Common myeloid progenitor, CD34-positive (primary cell): ENCODE results near the gene ADISSP.
A peak's percentile ranks its signal among the peaks of the same experiment; 100 is the strongest.

Experiments used
- CTCF ChIA-PET: fragments of 350-600 bp; sonication (Branson Sonifier 250); formaldehyde crosslinking; loops from one replicate; lab custom pipeline; 2021; ENCODE audit warnings: antibody characterized with exemption; lab: Charles Lee
- POLR2A ChIA-PET: fragments of 350-600 bp; sonication (Branson Sonifier 250); formaldehyde crosslinking; loops from one replicate; lab custom pipeline; 2021; ENCODE audit warnings: antibody characterized with exemption; lab: Charles Lee
- DNase-seq, 3 donors: peaks; one replicate each; pipeline versions ENCODE4 v3.0.0 to v3.0.0-alpha.2; 2013
- H3K27ac ChIP-seq, 2 experiments: 1 replicate in 1 of 2; 2 replicates in 1 of 2; pipeline ENCODE4 v1.7.0; 2013; ENCODE audit warnings: inconsistent platforms in 2 of 2, low read length in 2 of 2, mild to moderate bottlenecking in 2 of 2, low read depth in 1 of 2, moderate library complexity in 1 of 2; ENCODE audit not compliant: severe bottlenecking in 2 of 2, insufficient read depth in 1 of 2, poor library complexity in 1 of 2
- H3K27me3 ChIP-seq, 5 experiments: replicated peaks in 2 of 5; 1 replicate in 3 of 5; 2 replicates in 2 of 5; pipeline versions ENCODE4 v1.6.1 to v1.7.0; 2013; ENCODE audit warnings: low read length in 4 of 5, mild to moderate bottlenecking in 2 of 5, moderate library complexity in 2 of 5, inconsistent platforms in 1 of 5; ENCODE audit not compliant: insufficient read depth in 5 of 5, control insufficient read depth in 4 of 5
- H3K36me3 ChIP-seq, 4 experiments: 1 replicate in 2 of 4; 2 replicates in 2 of 4; pipeline versions ENCODE4 v1.6.1 to v1.7.0; 2013; ENCODE audit warnings: low read length in 3 of 4, control low read depth in 1 of 4, mild to moderate bottlenecking in 1 of 4; ENCODE audit not compliant: control insufficient read depth in 4 of 4, insufficient read depth in 4 of 4
- H3K4me1 ChIP-seq, 4 experiments: 1 replicate in 3 of 4; 2 replicates in 1 of 4; pipeline versions ENCODE4 v1.6.1 to v1.7.1; 2013; ENCODE audit warnings: low read length in 3 of 4, mild to moderate bottlenecking in 3 of 4, control low read depth in 1 of 4, inconsistent platforms in 1 of 4, moderate library complexity in 1 of 4; ENCODE audit not compliant: control insufficient read depth in 4 of 4, insufficient read depth in 4 of 4; ENCODE audit errors: control extremely low read depth in 1 of 4
- H3K4me3 ChIP-seq, 7 experiments: 1 replicate in 4 of 7; 2 replicates in 3 of 7; pipeline versions ENCODE4 v1.5.1 to v1.7.0; 2013; ENCODE audit warnings: mild to moderate bottlenecking in 7 of 7, low read length in 6 of 7, moderate library complexity in 6 of 7, inconsistent platforms in 2 of 7, low read depth in 2 of 7, control low read depth in 1 of 7; ENCODE audit not compliant: insufficient read depth in 4 of 7, control insufficient read depth in 1 of 7; ENCODE audit errors: extremely low read depth in 1 of 7
- H3K9me3 ChIP-seq, 5 experiments: 1 replicate in 4 of 5; 2 replicates in 1 of 5; pipeline versions ENCODE4 v1.6.1 to v1.7.1; 2013; ENCODE audit warnings: low read length in 4 of 5, mild to moderate bottlenecking in 2 of 5, inconsistent platforms in 1 of 5, low read depth in 1 of 5, moderate library complexity in 1 of 5; ENCODE audit not compliant: control insufficient read depth in 4 of 5, insufficient read depth in 2 of 5; ENCODE audit errors: control extremely low read depth in 1 of 5
- WGBS: methylation state at CpG from one replicate; pipeline ENCODE4 v1.1.5; 2013; ENCODE audit not compliant: insufficient coverage; 5-methylcytosine and 5-hydroxymethylcytosine counted together

Gene ADISSP

DNA sequence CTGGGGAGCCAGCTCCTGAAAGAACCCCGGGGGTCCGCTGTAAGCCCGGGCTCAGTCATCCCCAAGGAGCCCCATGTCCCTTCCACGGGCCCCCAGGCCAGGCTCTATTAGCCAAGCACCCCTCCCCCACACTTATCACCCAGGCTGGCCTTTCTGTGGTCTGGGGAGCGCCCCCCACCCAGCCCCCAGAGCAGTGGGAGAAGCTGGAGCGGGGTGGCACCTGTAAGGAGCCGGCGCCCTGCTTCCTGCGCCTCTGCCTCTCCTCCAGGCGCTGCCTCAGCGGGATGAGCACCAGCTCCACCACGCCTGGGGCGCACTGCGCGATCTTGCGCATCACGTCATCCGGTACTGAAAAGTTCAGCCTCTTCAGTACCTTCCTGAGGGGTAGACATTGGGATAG is 11.4 kb upstream of the ADISSP start:
- ChIA-PET CTCF (interaction anchor here (0.6 to 1.5 kb wide), 11 partner anchors 10 to 1176 kb away, joined by 3 to 8 read pairs (median 4); partner anchors contain the start of gene AP5S1), POLR2A (no interaction called here)
- no peak overlapping the region for H3K4me3 ChIP-seq
- H3K36me3 ChIP-seq = peaks cover 0 to 4% (median 2%) of the 10 kb centered on the region in 4 experiments
- no peak for DNase-seq
- 38% methylated on average over 16 of the region's 18 CpGs for WGBS
- peaks cover 0 to 2% (median 0%) of the 10 kb centered on the region in 5 experiments for H3K9me3 ChIP-seq
- H3K4me1 ChIP-seq = peaks cover 0 to 25% (median 22%) of the 10 kb centered on the region in 4 experiments
- H3K27ac ChIP-seq = no peak overlapping the region
- peaks cover 0 to 35% (median 18%) of the 10 kb centered on the region in 5 experiments for H3K27me3 ChIP-seq

DNA sequence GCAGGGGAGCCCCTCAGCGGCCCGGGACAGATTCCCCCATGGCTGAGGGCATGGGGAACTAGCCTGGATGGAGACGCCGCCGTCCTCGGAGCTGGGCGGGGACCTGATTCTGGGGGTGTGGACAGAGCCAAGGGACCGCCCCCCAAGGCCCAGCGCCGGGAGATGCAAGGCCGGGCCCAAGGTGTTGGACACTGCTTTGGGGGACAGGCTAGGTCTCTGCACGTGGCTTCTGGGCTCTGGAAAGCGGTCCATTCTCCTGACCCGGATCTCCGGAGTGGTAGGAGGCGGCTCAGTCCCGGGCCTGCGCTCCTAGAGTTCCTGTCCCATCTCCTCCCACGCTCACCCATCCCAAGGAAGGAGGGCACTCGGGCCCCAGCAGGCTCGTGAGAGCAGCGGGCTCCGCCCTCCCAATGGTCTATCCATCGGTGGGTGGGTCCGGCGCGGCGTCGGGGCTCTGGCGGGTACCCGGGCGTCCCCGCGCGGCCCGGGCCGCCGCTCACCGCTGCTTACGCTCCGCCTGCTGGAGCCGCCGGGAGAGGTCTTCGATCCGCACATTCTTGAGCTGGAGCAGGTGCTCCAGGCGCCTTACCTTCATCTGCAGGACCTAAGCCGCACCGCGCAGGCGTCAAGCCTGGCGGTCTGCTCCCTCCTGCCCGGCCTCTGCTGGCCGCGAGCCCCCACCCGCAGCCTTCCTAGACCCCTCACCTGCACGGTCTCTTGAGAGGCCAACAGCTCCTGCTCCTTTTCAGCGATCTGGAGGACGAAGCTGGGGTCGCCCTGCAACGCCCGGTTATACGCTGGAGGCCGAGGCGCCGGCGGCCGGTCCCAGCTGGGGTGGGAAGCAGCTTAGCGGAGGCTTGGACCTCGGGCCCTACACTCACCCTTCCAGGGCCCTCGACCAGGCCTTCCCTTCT is 10.4 kb upstream of the ADISSP start:
- CTCF ChIA-PET = interaction anchor here (0.6 to 1.5 kb wide), 15 partner anchors 8 to 106 kb away, joined by 3 to 8 read pairs (median 3); partner anchors contain the start of genes AP5S1 and CENPB
- Histone ChIP-seq H3K27ac (no peak overlapping the region), H3K4me3 (peak overlapping the region; percentile 3 to 74 (median 54)), H3K9me3 (peaks cover 0 to 2% (median 0%) of the 10 kb centered on the region in 5 experiments), H3K4me1 (peaks cover 0 to 25% (median 22%) of the 10 kb centered on the region in 4 experiments), H3K27me3 (peaks cover 0 to 35% (median 18%) of the 10 kb centered on the region in 5 experiments), H3K36me3 (no peaks in the 10 kb centered on the region)
- POLR2A ChIA-PET = interaction anchor here (0.5 to 0.8 kb wide), 2 partner anchors 71 to 687 kb away, joined by 3 read pairs; no protein-coding TSS in a partner anchor
- DNase-seq = peak in 2 of 3 donors; percentile 43 to 48
- whole genome bisulfite sequencing = 1% methylated on average over 58 of the region's 70 CpGs

DNA sequence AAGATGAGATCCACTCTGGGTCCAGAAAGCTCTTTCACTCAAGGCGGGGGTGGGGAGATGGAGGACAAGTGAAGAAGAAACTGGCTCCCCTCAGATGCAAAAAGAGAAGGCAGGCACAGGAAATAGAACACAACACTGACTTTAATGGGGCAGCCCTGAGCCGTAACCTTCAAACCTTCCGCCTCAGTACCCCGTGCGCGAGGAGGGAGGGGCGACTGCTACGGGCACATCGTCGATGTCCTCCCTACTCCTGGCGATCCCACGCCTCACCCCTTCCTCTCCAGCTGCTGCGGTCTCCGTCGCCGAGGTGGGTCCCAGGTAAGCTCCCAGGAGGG is 9.8 kb upstream of the ADISSP start:
- WGBS = 13% methylated on average over 12 of the region's 16 CpGs
- POLR2A ChIA-PET = interaction anchor here (0.6 kb wide), 1 partner anchor 203 kb away, joined by 4 read pairs; no protein-coding TSS in a partner anchor
- no peak for DNase-seq

DNA sequence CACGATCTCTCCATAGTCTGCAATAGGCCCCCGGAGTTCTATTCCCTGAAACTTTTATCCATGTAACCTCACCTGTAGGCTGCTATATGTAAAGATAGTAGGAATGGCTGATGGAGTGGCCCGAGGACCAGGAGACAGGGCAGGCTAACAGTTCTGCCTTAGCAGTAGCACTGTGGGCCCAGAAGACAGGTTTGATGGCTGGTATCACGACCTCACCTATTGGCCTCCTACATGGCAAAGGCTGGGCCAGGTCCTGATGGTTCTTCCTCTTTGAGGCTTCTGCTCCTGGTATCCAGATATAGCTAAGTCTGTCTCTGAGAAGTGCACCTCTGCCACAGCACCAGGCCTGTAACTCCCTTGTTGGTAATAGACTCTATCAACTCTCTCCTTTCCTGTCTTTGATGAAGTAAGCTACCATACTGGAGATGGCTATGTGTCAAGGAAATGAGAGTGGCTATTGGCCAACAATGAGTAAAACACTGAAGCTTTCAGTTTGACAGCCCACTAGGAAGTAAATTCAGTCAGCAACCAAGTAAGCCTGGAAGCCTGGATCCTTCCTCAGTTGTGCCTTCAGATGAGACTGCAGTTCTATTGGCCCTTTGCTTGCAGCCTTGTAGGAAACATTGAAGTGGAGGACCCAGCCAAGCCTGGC is 8.0 kb upstream of the ADISSP start:
- H3K4me1 ChIP-seq = peaks cover 2 to 18% (median 16%) of the 10 kb centered on the region in 4 experiments
- H3K9me3 ChIP-seq = peaks cover 0 to 2% (median 0%) of the 10 kb centered on the region in 5 experiments
- POLR2A ChIA-PET = no interaction called here
- H3K36me3 ChIP-seq = no peaks in the 10 kb centered on the region
- WGBS = 100% methylated on average over 2 of the region's 4 CpGs
- peaks cover 0 to 35% (median 18%) of the 10 kb centered on the region in 5 experiments for H3K27me3 ChIP-seq
- no peak overlapping the region for H3K4me3 ChIP-seq
- H3K27ac ChIP-seq = no peak overlapping the region
- DNase-seq = no peak
- CTCF ChIA-PET = interaction anchor here (1.2 to 14.5 kb wide), 3 partner anchors 10 to 59 kb away, joined by 3 to 216 read pairs (median 7); no protein-coding TSS in a partner anchor

More for the DNA sequence above, 9.8 kb upstream of the ADISSP start:
- H3K27ac ChIP-seq = no peak overlapping the region
- H3K4me1 ChIP-seq = peaks cover 0 to 25% (median 22%) of the 10 kb centered on the region in 4 experiments
- CTCF ChIA-PET = interaction anchor here (0.6 to 1.4 kb wide), 6 partner anchors 8 to 66 kb away, joined by 3 to 4 read pairs (median 4); partner anchors contain the start of gene CENPB
- H3K9me3 ChIP-seq = peaks cover 0 to 2% (median 0%) of the 10 kb centered on the region in 5 experiments
- peaks cover 0 to 35% (median 18%) of the 10 kb centered on the region in 5 experiments for H3K27me3 ChIP-seq
- H3K4me3 ChIP-seq = peak overlapping the region; percentile 3 to 74 (median 54)
- H3K36me3 ChIP-seq = no peaks in the 10 kb centered on the region

DNA sequence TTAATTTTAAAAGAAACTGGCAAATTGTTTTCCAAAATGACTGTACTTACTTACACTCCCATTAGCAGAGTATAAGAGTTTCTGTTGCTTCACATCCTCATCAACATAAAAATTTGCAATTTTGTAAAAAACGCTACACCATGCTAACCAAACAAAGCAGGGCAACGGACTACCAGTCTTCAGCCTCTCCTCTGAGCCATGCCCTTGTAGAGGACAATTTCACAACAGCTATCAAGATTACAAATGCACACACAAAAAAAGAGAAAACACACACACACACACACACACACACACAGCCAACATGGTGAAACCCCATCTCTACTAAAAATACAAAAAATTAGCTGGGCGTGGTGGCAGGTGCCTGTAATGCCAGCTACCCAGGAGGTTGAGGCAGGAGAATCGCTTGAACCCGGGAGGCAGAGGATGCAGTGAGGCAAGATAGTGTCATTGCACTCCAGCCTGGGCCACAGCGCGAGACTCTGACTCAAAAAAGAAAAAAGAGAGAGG is 4.1 kb upstream of the ADISSP start:
- H3K4me3 ChIP-seq = no peak overlapping the region
- H3K4me1 ChIP-seq = peaks cover 2 to 33% (median 23%) of the 10 kb centered on the region in 4 experiments
- ChIA-PET CTCF (interaction anchor here (1.0 to 14.5 kb wide), 4 partner anchors 10 to 55 kb away, joined by 3 to 216 read pairs (median 4); partner anchors contain the start of genes AP5S1 and SPEF1), POLR2A (interaction anchor here (0.6 kb wide), 1 partner anchor 71 kb away, joined by 3 read pairs; no protein-coding TSS in a partner anchor)
- WGBS = 100% methylated on average over 3 of the region's 7 CpGs
- peaks cover 0 to 2% (median 0%) of the 10 kb centered on the region in 5 experiments for H3K9me3 ChIP-seq
- H3K27ac ChIP-seq = no peak overlapping the region
- DNase-seq = no peak
- no peaks in the 10 kb centered on the region for H3K36me3 ChIP-seq
- H3K27me3 ChIP-seq = peaks cover 0 to 4% (median 0%) of the 10 kb centered on the region in 5 experiments

DNA sequence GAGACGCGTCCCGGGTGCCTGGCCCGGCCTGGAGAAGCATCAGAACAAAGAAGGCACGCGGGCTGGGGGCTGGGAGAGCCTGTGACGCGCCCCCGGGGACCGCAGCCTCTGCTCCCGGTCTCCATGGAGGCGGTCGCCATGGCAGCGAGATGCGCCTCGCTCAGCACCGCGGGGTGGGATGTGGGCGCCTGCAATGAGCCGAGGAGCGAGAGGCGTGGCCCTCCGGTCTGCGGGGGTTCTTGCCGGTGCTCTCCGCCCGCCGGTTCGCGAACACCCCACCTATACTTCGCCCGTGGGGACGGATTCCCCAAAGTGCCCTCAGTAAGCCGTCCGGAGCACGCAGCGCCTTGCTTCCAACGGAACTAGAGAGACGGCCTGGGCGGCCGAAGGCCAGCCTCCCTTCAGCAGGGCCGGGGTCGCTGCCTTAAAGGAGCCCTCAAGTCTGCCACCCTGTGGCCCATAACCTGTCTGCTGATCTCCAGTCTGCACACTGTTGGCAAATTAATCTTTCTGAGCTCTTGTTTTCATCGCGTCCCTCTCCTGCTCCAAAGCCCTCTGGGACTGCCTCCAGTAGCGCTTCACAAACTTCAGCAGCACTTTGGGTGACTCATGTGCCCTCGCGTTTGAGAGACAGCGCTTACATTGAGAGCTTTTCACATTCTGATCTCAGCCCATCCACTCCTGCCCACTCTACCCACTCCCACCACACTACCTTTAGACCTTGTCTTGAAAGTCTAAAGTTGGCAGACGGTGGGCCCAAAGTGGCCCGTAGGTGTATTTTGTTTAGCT is 983 bp upstream of the ADISSP start:
- Histone ChIP-seq H3K4me3 (peak overlapping the region; percentile 25 to 89 (median 68)), H3K27me3 (no peaks in the 10 kb centered on the region), H3K36me3 (peaks cover 0 to 3% (median 0%) of the 10 kb centered on the region in 4 experiments), H3K9me3 (no peaks in the 10 kb centered on the region), H3K27ac (peak overlapping the region; percentile 72 to 90), H3K4me1 (peaks cover 2 to 63% (median 34%) of the 10 kb centered on the region in 4 experiments)
- 2% methylated on average over 39 of the region's 51 CpGs for WGBS
- DNase-seq = peak; percentile 86 to 91 (median 90)
- CTCF ChIA-PET = interaction anchor here (0.7 to 14.5 kb wide), 20 partner anchors 9 to 100 kb away, joined by 3 to 216 read pairs (median 4); partner anchors contain the start of genes AP5S1, CDC25B and SPEF1
- POLR2A ChIA-PET = no interaction called here
